ENCODE data around the gene RFC5. TPM values are rescaled to one million over a fixed set of nuclear protein-coding genes. Genes with fewer than 3 reads are reported as not detected.
A peak's percentile ranks its signal among the peaks of the same experiment; 100 is the strongest.

The RFC5 gene
- total RNA-seq, 2 donors from 2014 or later, result 5.4 to 6.9 TPM

GRCh38 chr12:117968826-117969659 is 47.5 kb upstream of the RFC5 start, which contains the start of gene KSR2:
KSR2 (minus strand) TSS chr12:117968990; CDS start chr12:117968255, 735 bp downstream.
- Histone ChIP-seq H3K4me1 (ENCODE audit: control insufficient read depth in 1 of 2, low read depth in 2 of 2) (peaks cover 0 to 3% of the 10 kb centered on the region in 2 donors), H3K4me3 (peak within 1 kb of the TSS; percentile 42), H3K27me3 (replicated peaks; ENCODE audit: insufficient read depth) (no peaks in the 10 kb centered on the region), H3K36me3 (no peaks in the 10 kb centered on the region), H3K9me3 (no peaks in the 10 kb centered on the region), H3K27ac (no peak within 1 kb of the TSS)
- no peak for DNase-seq (ENCODE audit: low spot score)
- no peak for ATAC-seq (ENCODE audit: insufficient number of reproducible peaks, low FRiP score, low read depth)
- no peak for TF ChIP-seq CTCF (IDR thresholded peaks at IDR 0.05)

- Histone ChIP-seq H3K36me3 (no peaks in the 10 kb centered on the region), H3K4me1 (ENCODE audit: control insufficient read depth in 1 of 2, low read depth in 2 of 2) (peaks cover 0 to 3% of the 10 kb centered on the region in 2 donors), H3K27ac (no peak overlapping the region), H3K27me3 (replicated peaks; ENCODE audit: insufficient read depth) (no peaks in the 10 kb centered on the region), H3K9me3 (no peaks in the 10 kb centered on the region), H3K4me3 (no peak overlapping the region)
- ATAC-seq (ENCODE audit: insufficient number of reproducible peaks, low FRiP score, low read depth) (no peak), DNase-seq (ENCODE audit: low spot score) (no peak)
- no peak for TF ChIP-seq CTCF (IDR thresholded peaks at IDR 0.05)
Observed at GRCh38 chr12:117970334-117970733, 46.2 kb upstream of the RFC5 start.

DNA sequence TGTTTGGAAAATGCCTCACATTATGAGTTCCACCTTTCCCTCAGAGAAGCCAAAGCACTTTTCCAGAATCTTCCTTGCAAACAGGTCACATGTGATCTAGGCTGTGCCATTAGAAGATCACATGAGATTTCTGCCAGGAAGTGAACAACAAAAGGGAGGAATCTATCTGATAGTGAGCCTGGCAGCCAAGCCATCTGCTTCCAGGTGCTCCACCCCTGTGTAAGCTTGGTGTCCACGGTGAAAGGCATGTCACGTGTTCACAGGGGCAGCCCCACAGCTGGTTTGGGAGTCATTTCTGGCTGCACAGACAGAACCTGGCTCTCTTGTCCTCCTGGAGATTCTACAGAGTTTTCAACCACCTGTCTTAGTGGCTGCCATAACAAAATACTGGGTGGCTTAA is 44.2 kb upstream of the RFC5 start:
- Histone ChIP-seq H3K27ac (no peak overlapping the region), H3K4me3 (no peak overlapping the region), H3K36me3 (no peaks in the 10 kb centered on the region), H3K9me3 (no peaks in the 10 kb centered on the region), H3K4me1 (ENCODE audit: control insufficient read depth in 1 of 2, low read depth in 2 of 2) (peaks cover 0 to 3% of the 10 kb centered on the region in 2 donors), H3K27me3 (replicated peaks; ENCODE audit: insufficient read depth) (no peaks in the 10 kb centered on the region)
- ATAC-seq (ENCODE audit: insufficient number of reproducible peaks, low FRiP score, low read depth), result no peak
- no peak for TF ChIP-seq CTCF (IDR thresholded peaks at IDR 0.05)
- no peak for DNase-seq (ENCODE audit: low spot score)

DNA sequence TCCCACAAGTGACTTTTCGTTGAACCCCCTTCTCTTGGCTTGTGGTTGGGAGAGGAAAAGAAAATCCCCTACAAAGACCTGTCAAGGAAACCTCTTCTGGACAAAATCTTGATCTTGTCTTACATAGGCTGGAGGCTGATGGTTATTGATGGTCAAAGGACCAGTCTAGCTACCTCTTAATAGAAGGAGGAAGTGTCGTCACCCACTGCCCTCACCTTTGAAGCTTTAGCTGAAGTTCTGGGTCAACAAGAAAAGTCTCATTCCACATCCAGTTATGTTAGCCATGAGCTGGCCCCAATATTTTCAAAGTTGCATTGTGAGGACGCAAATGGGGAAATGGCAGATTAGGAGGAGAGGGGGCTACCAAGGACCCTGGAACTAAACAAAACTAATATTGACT is 41.5 kb upstream of the RFC5 start:
- DNase-seq (ENCODE audit: low spot score) (no peak), ATAC-seq (ENCODE audit: insufficient number of reproducible peaks, low FRiP score, low read depth) (no peak)
- TF ChIP-seq CTCF (IDR thresholded peaks at IDR 0.05), result no peak
- Histone ChIP-seq H3K27ac (no peak overlapping the region), H3K36me3 (no peaks in the 10 kb centered on the region), H3K4me1 (ENCODE audit: control insufficient read depth in 1 of 2, low read depth in 2 of 2) (no peaks in the 10 kb centered on the region), H3K9me3 (no peaks in the 10 kb centered on the region), H3K27me3 (replicated peaks; ENCODE audit: insufficient read depth) (no peaks in the 10 kb centered on the region), H3K4me3 (no peak overlapping the region)

- Histone ChIP-seq H3K4me1 (ENCODE audit: control insufficient read depth in 1 of 2, low read depth in 2 of 2) (no peaks in the 10 kb centered on the region), H3K9me3 (no peaks in the 10 kb centered on the region), H3K4me3 (no peak overlapping the region), H3K36me3 (no peaks in the 10 kb centered on the region), H3K27ac (no peak overlapping the region), H3K27me3 (replicated peaks; ENCODE audit: insufficient read depth) (no peaks in the 10 kb centered on the region)
- ATAC-seq (ENCODE audit: insufficient number of reproducible peaks, low FRiP score, low read depth) (no peak), DNase-seq (ENCODE audit: low spot score) (no peak)
- no peak for TF ChIP-seq CTCF (IDR thresholded peaks at IDR 0.05)
Observed at GRCh38 chr12:117977373-117977772, 39.1 kb upstream of the RFC5 start.

All from thoracic aorta (tissue), 2 donors.